ENCODE data around the gene TJP3.

Gene TJP3

DNA sequence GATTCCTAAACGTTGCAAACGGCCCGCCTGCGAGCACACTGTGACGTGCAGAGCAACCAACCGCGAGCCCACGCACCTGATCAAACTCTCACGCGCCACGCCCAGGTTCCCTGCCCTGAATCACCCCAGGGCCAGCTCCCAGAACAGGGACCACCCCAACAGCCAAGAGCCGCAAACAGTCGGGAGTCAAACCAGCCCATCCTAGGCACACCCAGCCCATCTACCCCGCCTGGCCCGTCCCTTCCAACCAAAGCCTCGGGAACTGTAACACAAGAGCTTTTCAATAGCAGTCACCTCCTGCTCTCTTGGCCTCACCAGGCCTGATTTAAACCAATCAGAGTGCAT lies 16.8 kb upstream of the TJP3 start:
- no peak for DNase-seq (ENCODE audit: extremely low read depth in 1 of 2, low read depth in 1 of 2)

- DNase-seq (ENCODE audit: extremely low read depth in 1 of 2, low read depth in 1 of 2), result no peak
Measured at GRCh38 chr19:3691726-3692125, 16.5 kb upstream of the TJP3 start.

GRCh38 chr19:3692141-3693024 lies 15.8 kb upstream of the TJP3 start:
- DNase-seq (ENCODE audit: extremely low read depth in 1 of 2, low read depth in 1 of 2), result no peak

- no peak for DNase-seq (ENCODE audit: extremely low read depth in 1 of 2, low read depth in 1 of 2)
Measured at GRCh38 chr19:3693025-3693925, 14.9 kb upstream of the TJP3 start.

- DNase-seq (ENCODE audit: extremely low read depth in 1 of 2, low read depth in 1 of 2), result no peak
Measured at GRCh38 chr19:3694361-3695123, 13.6 kb upstream of the TJP3 start.

GRCh38 chr19:3695124-3695733 lies 13.0 kb upstream of the TJP3 start:
- no peak for DNase-seq (ENCODE audit: extremely low read depth in 1 of 2, low read depth in 1 of 2)

DNA sequence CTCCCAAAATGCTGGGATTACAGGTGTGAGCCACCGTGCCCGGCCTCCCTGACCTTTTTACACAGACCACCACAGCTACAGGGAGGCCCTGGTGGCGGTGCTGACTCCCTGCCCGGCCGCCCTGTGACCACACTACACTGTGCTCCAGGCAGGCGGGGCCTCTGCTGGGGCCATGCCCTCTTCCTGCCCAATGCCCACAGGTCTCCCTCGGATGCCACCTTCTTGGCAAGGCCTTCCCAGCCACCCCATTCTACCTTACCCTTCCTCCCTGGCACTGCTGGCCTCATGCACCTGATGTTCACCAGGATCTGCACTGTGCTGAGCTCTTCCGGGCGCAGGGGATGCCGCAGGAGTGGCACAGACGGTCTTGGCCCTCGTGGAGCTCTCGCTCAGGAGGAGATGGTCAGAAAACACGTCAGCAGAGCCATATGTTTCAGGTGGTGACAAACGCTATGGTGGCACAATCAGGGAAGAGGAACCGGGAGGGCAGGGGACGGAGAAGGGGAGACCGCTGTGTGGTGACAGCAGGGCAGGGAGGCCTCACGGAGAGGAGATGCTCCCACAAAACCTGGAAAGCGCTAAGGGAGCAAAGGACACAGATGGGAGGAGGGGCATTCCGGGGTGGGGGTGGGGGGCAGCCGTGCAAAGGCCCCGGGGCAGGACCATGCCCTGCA lies 12.1 kb upstream of the TJP3 start:
- DNase-seq (ENCODE audit: extremely low read depth in 1 of 2, low read depth in 1 of 2), result no peak

DNA sequence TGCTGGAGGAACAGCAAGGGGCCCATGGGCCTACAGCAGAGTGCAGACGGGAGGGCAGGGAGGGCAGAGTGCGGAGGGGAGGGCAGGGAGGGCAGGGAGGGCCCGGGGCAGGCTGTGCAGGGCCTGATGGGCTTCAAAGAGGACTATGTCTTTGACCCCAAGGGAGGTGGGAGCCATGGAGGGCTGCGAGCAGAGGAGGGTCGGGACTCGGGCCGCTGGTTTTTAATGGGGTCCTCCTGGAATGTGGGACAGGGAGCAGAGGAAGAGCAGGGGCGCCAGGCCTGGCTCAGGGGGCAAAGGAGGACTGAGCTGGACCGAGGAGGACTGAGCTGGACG lies 11.6 kb upstream of the TJP3 start:
- DNase-seq (ENCODE audit: extremely low read depth in 1 of 2, low read depth in 1 of 2), result no peak

- no peak for DNase-seq (ENCODE audit: extremely low read depth in 1 of 2, low read depth in 1 of 2)
Measured at GRCh38 chr19:3697094-3697493, 11.1 kb upstream of the TJP3 start.

DNA sequence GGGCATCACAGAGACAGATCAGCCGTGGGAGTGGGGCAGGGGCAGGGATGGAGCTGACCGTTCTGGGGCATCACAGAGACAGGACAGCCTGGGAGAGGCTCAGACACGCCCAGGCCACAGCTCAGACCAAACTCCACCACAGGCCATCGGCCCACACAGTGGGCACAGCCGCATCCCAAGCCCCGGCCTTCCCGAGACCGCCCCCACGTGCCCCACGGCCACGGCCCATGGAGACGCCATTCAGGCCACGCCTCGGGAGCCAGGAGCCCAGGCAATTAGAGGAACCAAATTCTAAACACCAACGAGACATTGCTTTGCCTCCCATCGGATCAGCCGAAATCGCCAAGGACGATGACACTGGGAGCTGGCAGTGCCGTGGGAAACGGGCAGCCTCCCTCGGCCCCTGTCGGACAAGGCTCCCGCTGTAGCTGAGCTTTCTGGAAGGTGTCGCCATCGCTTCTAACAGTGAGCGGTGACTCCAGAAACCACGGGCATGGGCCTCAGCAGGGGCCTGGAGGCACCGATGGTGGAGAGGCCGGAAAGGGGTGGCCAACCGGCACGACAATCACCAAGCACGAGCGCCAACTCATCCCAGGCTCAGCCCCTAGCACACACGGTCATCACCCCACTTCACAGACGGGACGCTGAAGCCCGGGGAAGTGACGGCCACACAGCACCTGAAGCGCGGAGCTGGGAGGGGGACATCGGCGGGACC lies 10.4 kb upstream of the TJP3 start:
- no peak for DNase-seq (ENCODE audit: extremely low read depth in 1 of 2, low read depth in 1 of 2)

GRCh38 chr19:3698386-3698950 lies 9.7 kb upstream of the TJP3 start:
- no peak for DNase-seq (ENCODE audit: extremely low read depth in 1 of 2, low read depth in 1 of 2)

GRCh38 chr19:3698974-3699740 lies 9.0 kb upstream of the TJP3 start:
- DNase-seq (ENCODE audit: extremely low read depth in 1 of 2, low read depth in 1 of 2), result no peak

DNA sequence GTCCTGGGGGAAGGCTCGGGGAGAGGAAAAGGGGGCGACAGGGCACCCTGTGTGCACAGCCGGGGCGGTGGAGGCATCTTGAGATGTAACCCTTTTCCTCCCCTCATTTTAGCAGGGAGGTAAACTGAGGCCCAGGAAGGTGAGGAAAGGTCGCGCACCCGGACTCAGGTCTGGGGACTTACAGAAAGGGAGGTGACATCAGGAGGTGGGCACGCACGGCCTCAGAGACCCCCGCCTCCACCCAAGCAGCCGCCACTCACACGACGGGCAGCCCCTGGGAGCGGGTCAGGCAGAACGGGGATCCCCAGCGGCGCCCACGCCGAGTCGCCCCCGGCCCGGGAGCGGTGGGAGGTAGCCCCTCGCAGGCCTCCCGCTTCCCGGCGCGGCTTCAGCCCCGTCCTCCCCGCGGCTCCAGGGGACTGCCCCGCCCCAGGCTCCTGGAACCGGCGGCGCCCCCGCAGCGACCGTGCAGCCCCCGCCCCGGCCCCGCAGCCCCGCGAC lies 8.4 kb upstream of the TJP3 start:
- DNase-seq (ENCODE audit: extremely low read depth in 1 of 2, low read depth in 1 of 2), result no peak

DNA sequence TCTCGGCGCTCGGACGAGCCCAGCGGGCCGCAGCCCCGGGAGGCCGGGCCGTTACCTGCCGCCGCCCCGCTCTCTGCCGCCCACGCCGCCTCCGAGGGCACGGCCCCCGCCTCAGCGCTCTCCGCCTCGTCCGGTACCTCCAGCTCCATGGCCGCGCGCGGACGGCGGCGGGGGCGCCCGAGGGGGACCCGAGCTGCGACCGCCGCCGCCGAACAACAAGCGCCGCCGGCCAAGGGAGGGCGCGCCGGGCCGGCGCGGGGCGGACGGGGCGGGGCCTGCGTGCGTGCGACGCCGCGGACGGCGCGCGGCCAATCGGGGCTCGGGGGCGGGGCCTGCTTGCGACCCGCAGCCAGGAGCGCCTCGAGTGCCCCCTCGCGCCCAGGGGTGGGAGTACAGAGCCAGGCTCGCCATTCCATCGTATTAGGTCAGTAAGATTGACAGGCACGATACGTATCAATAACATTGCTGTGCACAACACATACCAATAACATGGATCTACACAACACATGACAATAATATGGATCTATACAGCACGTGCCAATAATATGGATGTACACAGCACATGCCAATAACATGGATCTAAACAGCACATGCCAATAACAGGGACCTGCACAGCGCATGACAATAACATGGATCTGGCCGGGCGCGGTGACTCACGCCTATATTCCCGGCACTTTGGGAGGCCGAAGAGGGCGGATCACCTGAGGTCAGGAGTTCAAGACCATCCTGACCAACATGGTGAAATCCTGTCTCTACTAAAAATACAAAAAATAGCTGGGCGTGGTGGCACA lies 7.7 kb upstream of the TJP3 start, which contains the start of gene PIP5K1C:
PIP5K1C (minus strand) TSS at position 227 of the 791 bp plus-strand sequence; CDS start at position 149, 78 bp downstream.
- DNase-seq (ENCODE audit: extremely low read depth in 1 of 2, low read depth in 1 of 2), result peak; percentile 80 to 82

DNA sequence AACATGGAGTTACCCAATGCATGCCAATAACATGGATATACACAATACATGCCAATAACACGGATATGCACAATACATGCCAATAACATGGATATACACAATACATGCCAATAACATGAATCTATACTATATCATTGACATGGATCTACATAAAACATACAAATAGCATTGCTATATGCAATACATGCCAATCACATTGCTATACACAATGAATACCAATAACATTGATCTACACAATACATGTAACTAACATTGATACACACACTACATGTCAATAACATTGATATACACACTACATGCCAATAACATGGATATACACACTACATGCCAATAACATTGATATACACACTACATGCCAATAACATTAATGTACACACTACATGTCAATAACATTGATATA lies 7.0 kb upstream of the TJP3 start:
- no peak for DNase-seq (ENCODE audit: extremely low read depth in 1 of 2, low read depth in 1 of 2)

- DNase-seq (ENCODE audit: extremely low read depth in 1 of 2, low read depth in 1 of 2), result no peak
Measured at GRCh38 chr19:3707868-3708206, 347 bp upstream of the TJP3 start.

DNA sequence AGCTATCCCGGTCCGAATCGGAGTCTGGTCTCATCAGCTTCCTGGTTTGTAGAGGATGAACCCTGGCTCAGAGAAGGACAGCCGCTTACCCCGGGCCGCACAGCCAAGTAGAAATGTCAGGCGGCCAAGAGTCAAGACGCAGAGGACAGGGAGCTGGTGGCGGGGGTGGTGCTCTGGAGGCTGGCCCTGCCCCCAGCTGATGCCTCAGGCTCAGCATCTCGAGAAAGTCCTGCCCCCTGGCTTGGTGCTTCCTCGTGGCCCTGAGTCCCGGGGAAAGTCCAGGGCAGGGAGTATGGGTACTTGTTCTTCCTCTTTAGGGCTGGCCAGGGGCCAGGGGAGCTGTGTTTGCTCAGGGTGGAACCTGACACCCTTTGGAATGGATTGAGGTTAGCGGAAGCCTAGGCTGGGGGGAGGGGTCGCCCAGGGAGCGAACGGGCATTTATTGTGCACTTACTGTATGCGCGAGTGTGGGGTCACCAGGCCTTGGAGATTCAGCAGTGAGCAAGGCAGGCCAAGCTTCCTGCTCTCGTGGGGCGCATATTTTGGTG lies 2.2 kb downstream of the TJP3 start:
- DNase-seq (ENCODE audit: extremely low read depth in 1 of 2, low read depth in 1 of 2), result no peak
